HCT116 (cell line): ENCODE results near the gene IBA57. TPM values are rescaled to one million over a fixed set of nuclear protein-coding genes. Genes with fewer than 3 reads are reported as not detected.

ENCODE experiments used
- ATAC-seq: fragments of 200-7000 bp; cut with Tn5 transposase; 2 replicates; pipeline ENCODE4 v1.9.1; 2020; ENCODE audit warnings: mild to moderate bottlenecking, moderate library complexity
- BruUV-seq: library from RNA; stranded (reverse); fragments of 400-500 nt; replicated peaks from 2 replicates; lab custom pipeline; 2021; lab: Mats Ljungman, UMichigan
- CTCF ChIA-PET: fragments of 300-600 bp; sonication (Branson Sonifier 250); formaldehyde crosslinking; loops from one replicate; lab custom pipeline; 2021; ENCODE audit warnings: antibody characterized with exemption; lab: Charles Lee
- POLR2A ChIA-PET: fragments of 300-600, 350-600 bp; sonication (Branson Sonifier 250); formaldehyde crosslinking; loops from one replicate; lab custom pipeline; 2021; ENCODE audit warnings: antibody characterized with exemption; lab: Charles Lee
- RAD21 ChIA-PET, 2 experiments: fragments of 300-600 bp; sonication (Branson Sonifier 250); formaldehyde crosslinking; loops; one replicate each; lab custom pipeline; 2023; ENCODE audit warnings: low total read pairs in 2 of 2; ENCODE audit not compliant: uncharacterized antibody in 2 of 2, unreplicated experiment in 2 of 2, low non-redundant PET in 1 of 2; lab: Charles Lee
- DNase-seq: peaks from one replicate; pipeline ENCODE4 v3.0.0-alpha.2; 2010; ENCODE audit warnings: low read depth, low spot score
- H2AFZ ChIP-seq: fragments of 200-600 bp; shearing (Covaris generic), sonication (generic); 2 replicates; pipeline ENCODE4 v1.6.1; 2017; ENCODE audit warnings: low read depth, mixed run types, mixed read lengths, antibody characterized with exemption, low read length; ENCODE audit not compliant: poor library complexity, severe bottlenecking
- H3K27ac ChIP-seq: 2 replicates; pipeline ENCODE4 v1.5.1; 2012; ENCODE audit warnings: low read depth, low read length
- H3K27me3 ChIP-seq: fragments of 200-600 bp; sonication (generic); 2 replicates; pipeline ENCODE4 v1.6.1; 2016; ENCODE audit warnings: mixed run types, low read length, mixed read lengths; ENCODE audit not compliant: insufficient read depth
- H3K36me3 ChIP-seq, 2 experiments: fragments of 200-500 bp in 1 of 2; fragments of 200-600 bp in 1 of 2; sonication (Bioruptor generic) in 1 of 2; sonication (generic) in 1 of 2; 2 replicates each; pipeline versions ENCODE4 v1.5.1 to v1.6.1; 2014 to 2016; ENCODE audit warnings: low read length in 2 of 2, inconsistent platforms in 1 of 2, mixed read lengths in 1 of 2, mixed run types in 1 of 2; ENCODE audit not compliant: insufficient read depth in 2 of 2, control insufficient read depth in 1 of 2
- H3K4me1 ChIP-seq, 2 experiments: fragments of 200-600 bp in 1 of 2; sonication (generic) in 1 of 2; 2 replicates each; pipeline versions ENCODE4 v1.5.1 to v1.6.1; 2012 to 2017; ENCODE audit warnings: low read length in 2 of 2, inconsistent platforms in 1 of 2, mild to moderate bottlenecking in 1 of 2, mixed read lengths in 1 of 2, mixed run types in 1 of 2, moderate library complexity in 1 of 2; ENCODE audit not compliant: insufficient read depth in 2 of 2, control insufficient read depth in 1 of 2
- H3K4me2 ChIP-seq: fragments of 200-600 bp; sonication (generic); 2 replicates; pipeline ENCODE4 v1.6.1; 2017; ENCODE audit warnings: mixed run types, low read length, mixed read lengths
- H3K4me3 ChIP-seq, 2 experiments: fragments of 200-600 bp in 1 of 2; sonication (generic) in 1 of 2; replicated peaks in 1 of 2; 2 replicates each; pipeline ENCODE4 v1.5.1; 2011 to 2016; ENCODE audit warnings: low read length in 2 of 2, control low read depth in 1 of 2, low read depth in 1 of 2, mild to moderate bottlenecking in 1 of 2, mixed read lengths in 1 of 2, mixed run types in 1 of 2
- H3K79me2 ChIP-seq: fragments of 200-600 bp; sonication (generic); 2 replicates; pipeline ENCODE4 v1.6.1; 2017; ENCODE audit warnings: mild to moderate bottlenecking, mixed run types, low read length, moderate library complexity, mixed read lengths; ENCODE audit not compliant: insufficient read depth
- H3K9ac ChIP-seq: fragments of 200-600 bp; sonication (generic); 2 replicates; pipeline ENCODE4 v1.6.1; 2016; ENCODE audit warnings: low read length, mixed read lengths
- H3K9me2 ChIP-seq: fragments of 200-600 bp; sonication (generic), shearing (Covaris generic); 2 replicates; pipeline ENCODE4 v1.6.1; 2017; ENCODE audit warnings: mixed run types, mild to moderate bottlenecking, moderate library complexity; ENCODE audit not compliant: insufficient read depth
- H3K9me3 ChIP-seq, 2 experiments: fragments of 200-500 bp in 1 of 2; fragments of 200-600 bp in 1 of 2; sonication (Bioruptor generic) in 1 of 2; sonication (generic) in 1 of 2; 2 replicates each; pipeline ENCODE4 v1.6.1; 2014 to 2017; ENCODE audit warnings: low read length in 2 of 2, mixed read lengths in 2 of 2, inconsistent platforms in 1 of 2, low read depth in 1 of 2, mild to moderate bottlenecking in 1 of 2, mixed run types in 1 of 2, moderate library complexity in 1 of 2; ENCODE audit not compliant: control insufficient read depth in 1 of 2, insufficient read depth in 1 of 2
- H4K20me1 ChIP-seq: fragments of 200-600 bp; sonication (generic), shearing (Covaris generic); 2 replicates; pipeline ENCODE4 v1.6.1; 2017; ENCODE audit warnings: mixed run types, mild to moderate bottlenecking, moderate library complexity; ENCODE audit not compliant: insufficient read depth
- ATF3 ChIP-seq: IDR thresholded peaks from 2 replicates; pipeline ENCODE4 v1.6.1; 2012
- CBX3 ChIP-seq: IDR thresholded peaks from 2 replicates; pipeline ENCODE4 v1.6.1; 2012; ENCODE audit warnings: low read depth
- FOSL1 ChIP-seq: IDR thresholded peaks from 2 replicates; pipeline ENCODE4 v1.6.1; 2012; ENCODE audit warnings: low read depth
- JUND ChIP-seq: IDR thresholded peaks from 2 replicates; pipeline ENCODE4 v1.6.1; 2012
- MAX ChIP-seq: IDR thresholded peaks from 2 replicates; pipeline ENCODE4 v1.6.1; 2012
- POLR2A ChIP-seq: IDR thresholded peaks from 2 replicates; pipeline ENCODE4 v1.7.0; 2011; ENCODE audit warnings: borderline replicate concordance; ENCODE audit not compliant: insufficient read depth, insufficient read length; ENCODE audit errors: extremely low read depth
- POLR2AphosphoS5 ChIP-seq: IDR thresholded peaks from 2 replicates; pipeline ENCODE4 v1.6.1; 2011; ENCODE audit warnings: mild to moderate bottlenecking, low read depth, low read length, moderate library complexity
- RAD21 ChIP-seq: IDR thresholded peaks from 2 replicates; pipeline ENCODE4 v1.6.1; 2012; ENCODE audit warnings: low read depth, mild to moderate bottlenecking
- SP1 ChIP-seq: IDR thresholded peaks from 2 replicates; pipeline ENCODE4 v1.6.1; 2012; ENCODE audit warnings: low read depth
- SRF ChIP-seq: IDR thresholded peaks from 2 replicates; pipeline ENCODE4 v1.6.1; 2012; ENCODE audit warnings: low read depth
- TCF7L2 ChIP-seq: IDR thresholded peaks from 2 replicates; pipeline ENCODE4 v1.7.0; 2011; ENCODE audit warnings: borderline replicate concordance, inconsistent platforms; ENCODE audit not compliant: insufficient read depth, insufficient read length; ENCODE audit errors: extremely low read depth
- intact Hi-C: fragments of 100-400 bp; cut with micrococcal nuclease; formaldehyde crosslinking; loops from 2 replicates; pipeline ENCODE4 v1.10.0; 2022
- total RNA-seq: library from RNA; stranded (reverse); gene quantifications from one replicate; pipeline ENCODE4 v1.2.1, GENCODE V29; 2021; ENCODE audit not compliant: unreplicated experiment

Gene IBA57
- total RNA-seq, 1 experiment from 2014 or later: 11.6 TPM

GRCh38 chr1:228210076-228210651, 44.6 kb downstream of the IBA57 start (continued):
- no peak for TF ChIP-seq ATF3

GRCh38 chr1:228210712-228211530, 45.3 kb downstream of the IBA57 start:
- H2AFZ ChIP-seq: no peak overlapping the region
- no peak overlapping the region for H3K4me3 ChIP-seq
- CTCF ChIA-PET: interaction anchor here (2.2 kb wide), 1 partner anchor 45 kb away, joined by 6 read pairs; the partner anchor contains the start of gene IBA57
- H3K27ac ChIP-seq: peak overlapping the region; percentile 61
- no TSS peak for BruUV-seq
- H3K9me2 ChIP-seq: no peaks in the 10 kb centered on the region
- H3K4me1 ChIP-seq: peaks cover 20 to 35% of the 10 kb centered on the region in 2 experiments
- intact Hi-C loops: loop anchor here (5.0 kb wide), 1 partner anchor 246 kb away; a partner anchor contains a TSS
- H3K9me3 ChIP-seq: no peaks in the 10 kb centered on the region
- RAD21 ChIA-PET: no interaction called here
- POLR2A ChIA-PET: no interaction called here
- H3K27me3 ChIP-seq: no peaks in the 10 kb centered on the region
- H3K4me2 ChIP-seq: peak overlapping the region; percentile 63
- no peak for TF ChIP-seq POLR2A
- TF ChIP-seq SP1: no peak
- TF ChIP-seq TCF7L2: no peak
- TF ChIP-seq CBX3: no peak
- TF ChIP-seq MAX: no peak
- TF ChIP-seq ATF3: no peak
- no peak for TF ChIP-seq JUND
- TF ChIP-seq POLR2AphosphoS5: no peak
- TF ChIP-seq FOSL1: no peak
- no peak for TF ChIP-seq RAD21
- TF ChIP-seq SRF: no peak
- ATAC-seq (no peak), DNase-seq (no peak)
- no peaks in the 10 kb centered on the region for H3K36me3 ChIP-seq
- no peak overlapping the region; the same call in 1 of the 2 replicates for H3K9ac ChIP-seq
- no peaks in the 10 kb centered on the region for H4K20me1 ChIP-seq
- H3K79me2 ChIP-seq: no peaks in the 10 kb centered on the region
